ENCODE measurements around the gene SPON1. TPM values are rescaled to one million over a fixed set of nuclear protein-coding genes. Genes with fewer than 3 reads are reported as not detected.
A peak's percentile ranks its signal among the peaks of the same experiment; 100 is the strongest.

Gene SPON1
- total RNA-seq, result 76.8 TPM
- long read RNA-seq, full-length matches to known transcripts, result 94 of 146 reads
- long read RNA-seq, partial matches to known transcripts, result 40 of 146 reads
- long read RNA-seq, other reads (novel, unspliced or antisense), result 12 of 146 reads

DNA sequence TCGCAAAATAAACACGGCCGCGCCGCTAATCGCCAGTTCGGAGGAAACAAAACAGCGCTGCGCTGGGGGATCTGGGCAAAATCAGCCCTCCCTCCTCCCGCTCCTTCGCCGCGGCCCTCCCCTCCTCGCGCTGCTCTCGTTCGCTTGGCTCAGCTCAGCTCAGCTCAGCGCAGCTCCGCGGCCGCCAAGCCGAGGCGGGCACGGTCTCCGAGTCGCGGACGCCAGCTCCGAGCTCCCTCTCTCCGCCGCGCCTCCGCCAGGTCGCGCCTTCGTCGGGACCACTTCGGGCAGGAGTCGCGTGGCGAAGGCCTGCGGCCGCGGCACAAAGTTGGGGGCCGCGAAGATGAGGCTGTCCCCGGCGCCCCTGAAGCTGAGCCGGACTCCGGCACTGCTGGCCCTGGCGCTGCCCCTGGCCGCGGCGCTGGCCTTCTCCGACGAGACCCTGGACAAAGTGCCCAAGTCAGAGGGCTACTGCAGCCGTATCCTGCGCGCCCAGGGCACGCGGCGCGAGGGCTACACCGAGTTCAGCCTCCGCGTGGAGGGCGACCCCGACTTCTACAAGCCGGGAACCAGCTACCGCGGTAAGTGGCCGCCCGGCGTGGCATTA is at the start of gene SPON1:
SPON1 (plus strand) TSS at position 162 of the 607 bp plus-strand sequence; CDS start at position 344, 182 bp downstream.
- Histone ChIP-seq H3K9me3 (no peaks in the 10 kb centered on the region), H3K27ac (peak within 1 kb of the TSS; percentile 68), H3K4me3 (peak within 1 kb of the TSS; percentile 51), H3K27me3 (peaks cover 56% of the 10 kb centered on the region), H3K36me3 (no peaks in the 10 kb centered on the region), H3K4me1 (peaks cover 3% of the 10 kb centered on the region)
- no peak for TF ChIP-seq CTCF (IDR thresholded peaks at IDR 0.05)
- intact Hi-C loops (cut with DNase I), result no loop called here
- ATAC-seq (peak; percentile 66), DNase-seq (peak; percentile 68)

GRCh38 chr11:13917264-13917663 is 45.3 kb upstream of the SPON1 start:
- DNase-seq, result no peak
- intact Hi-C loops (cut with DNase I), result no loop called here

DNA sequence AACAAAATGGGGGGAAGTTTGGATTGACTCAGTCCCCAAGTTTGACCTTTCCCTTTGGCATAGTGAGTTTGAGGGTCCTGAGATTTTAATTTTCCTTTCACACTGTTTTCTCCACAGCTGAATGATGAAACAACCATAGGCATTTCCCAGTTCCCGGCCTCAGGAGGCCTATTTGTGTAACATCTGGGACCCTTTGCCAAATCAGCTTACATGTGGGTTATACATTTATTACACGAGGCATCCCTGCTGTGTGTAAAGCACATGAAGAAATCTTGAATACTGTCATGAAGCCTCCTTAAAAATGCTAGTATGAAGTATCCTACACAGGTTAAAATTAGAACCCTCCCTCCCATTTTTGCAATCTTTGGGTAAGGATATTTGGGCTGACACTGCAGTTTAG is 44.6 kb upstream of the SPON1 start:
- H3K4me1 ChIP-seq, result no peaks in the 10 kb centered on the region
- no peak for TF ChIP-seq CTCF (IDR thresholded peaks at IDR 0.05)
- ATAC-seq, result no peak

More at GRCh38 chr11:13917264-13917663, 45.3 kb upstream of the SPON1 start:
- Histone ChIP-seq H3K36me3 (no peaks in the 10 kb centered on the region), H3K4me3 (no peak overlapping the region), H3K27me3 (no peaks in the 10 kb centered on the region), H3K4me1 (no peaks in the 10 kb centered on the region), H3K9me3 (no peaks in the 10 kb centered on the region), H3K27ac (no peak overlapping the region)
- TF ChIP-seq CTCF (IDR thresholded peaks at IDR 0.05), result no peak
- ATAC-seq, result peak; percentile 59

GRCh38 chr11:13920756-13921155 is 41.8 kb upstream of the SPON1 start:
- no peak for DNase-seq
- H3K27me3 ChIP-seq, result no peaks in the 10 kb centered on the region
- no peak for ATAC-seq
- intact Hi-C loops (cut with DNase I), result no loop called here
- no peak for TF ChIP-seq CTCF (IDR thresholded peaks at IDR 0.05)
- H3K4me3 ChIP-seq, result no peak overlapping the region
- H3K9me3 ChIP-seq, result no peaks in the 10 kb centered on the region
- no peak overlapping the region for H3K27ac ChIP-seq
- peaks cover 4% of the 10 kb centered on the region for H3K4me1 ChIP-seq
- H3K36me3 ChIP-seq, result no peaks in the 10 kb centered on the region

More for the DNA sequence above, 44.6 kb upstream of the SPON1 start:
- Histone ChIP-seq H3K36me3 (no peaks in the 10 kb centered on the region), H3K27ac (no peak overlapping the region), H3K27me3 (no peaks in the 10 kb centered on the region), H3K4me3 (no peak overlapping the region), H3K9me3 (no peaks in the 10 kb centered on the region)
- intact Hi-C loops (cut with DNase I), result no loop called here
- no peak for DNase-seq

DNA sequence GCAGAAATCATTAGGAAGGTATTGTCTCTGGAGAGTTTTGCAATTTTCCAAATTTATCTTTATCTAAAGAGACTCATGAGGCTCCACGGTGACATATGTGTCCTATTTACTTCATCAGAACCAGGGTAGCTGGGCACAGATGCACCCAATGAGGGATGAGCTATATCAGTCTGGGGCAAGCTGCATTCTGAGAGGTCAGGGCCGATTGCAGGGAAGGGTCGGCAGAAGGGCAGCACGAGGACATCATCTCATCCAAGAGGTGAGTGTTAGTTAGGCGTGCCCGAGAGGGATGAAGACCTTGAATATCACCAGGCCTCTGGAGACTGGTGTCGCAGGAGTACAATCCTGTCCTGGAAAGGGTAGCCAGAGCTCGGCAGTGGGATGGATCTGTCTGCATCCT is 41.0 kb upstream of the SPON1 start:
- H3K4me3 ChIP-seq, result no peak overlapping the region
- H3K27ac ChIP-seq, result no peak overlapping the region
- peaks cover 4% of the 10 kb centered on the region for H3K4me1 ChIP-seq
- intact Hi-C loops (cut with DNase I), result no loop called here
- H3K27me3 ChIP-seq, result no peaks in the 10 kb centered on the region
- H3K9me3 ChIP-seq, result no peaks in the 10 kb centered on the region
- no peak for DNase-seq
- ATAC-seq, result no peak
- TF ChIP-seq CTCF (IDR thresholded peaks at IDR 0.05), result no peak
- no peaks in the 10 kb centered on the region for H3K36me3 ChIP-seq

Measured in upper lobe of right lung (tissue), 1 donor.